MCF 10A (cell line): ENCODE data around the gene STAMBP. TPM values are rescaled to one million over a fixed set of nuclear protein-coding genes. Genes with fewer than 3 reads are reported as not detected.

ENCODE experiments used
- BruUV-seq: library from RNA; stranded (reverse); fragments of 400-500 nt; replicated peaks from 2 replicates; lab custom pipeline; 2021; lab: Mats Ljungman, UMichigan
- CTCF ChIA-PET: fragments of 300-600 bp; sonication (Branson Sonifier 250); formaldehyde crosslinking; extraction: SDS; loops from one replicate; lab custom pipeline; 2021; ENCODE audit warnings: antibody characterized with exemption, inconsistent platforms; lab: Yijun Ruan, JAX
- POLR2A ChIA-PET: fragments of 300-600, 350-650 bp; sonication (Branson Sonifier 250); formaldehyde crosslinking; extraction: SDS; loops from one replicate; lab custom pipeline; 2020; ENCODE audit warnings: antibody characterized with exemption, inconsistent platforms; lab: Yijun Ruan, JAX
- DNase-seq: peaks from one replicate; pipeline ENCODE4 v3.0.0-alpha.2; 2018; ENCODE audit not compliant: unreplicated experiment
- H3K27ac Mint-ChIP-seq: one replicate; pipeline ENCODE4 v1.8.0; 2022; ENCODE audit warnings: mild to moderate bottlenecking, low read depth, mixed read lengths; ENCODE audit not compliant: unreplicated experiment
- H3K27me3 Mint-ChIP-seq: one replicate; pipeline ENCODE4 v1.8.0; 2022; ENCODE audit warnings: mixed read lengths; ENCODE audit not compliant: insufficient read depth, unreplicated experiment
- H3K36me3 Mint-ChIP-seq: one replicate; pipeline ENCODE4 v1.8.0; 2022; ENCODE audit warnings: mild to moderate bottlenecking, moderate library complexity, mixed read lengths; ENCODE audit not compliant: insufficient read depth, unreplicated experiment
- H3K4me1 Mint-ChIP-seq: one replicate; pipeline ENCODE4 v1.8.0; 2022; ENCODE audit warnings: mixed read lengths; ENCODE audit not compliant: insufficient read depth, unreplicated experiment
- H3K4me3 Mint-ChIP-seq: one replicate; pipeline ENCODE4 v1.8.0; 2022; ENCODE audit warnings: mild to moderate bottlenecking, moderate library complexity, mixed read lengths; ENCODE audit not compliant: unreplicated experiment
- H3K9me3 Mint-ChIP-seq: one replicate; pipeline ENCODE4 v1.8.0; 2022; ENCODE audit warnings: mixed read lengths; ENCODE audit not compliant: unreplicated experiment
- intact Hi-C: fragments of 100-400 bp; cut with micrococcal nuclease; formaldehyde crosslinking; loops from 2 replicates; pipeline ENCODE4 v1.14.1; 2022
- total RNA-seq: library from RNA; stranded (reverse); gene quantifications from 2 replicates; pipeline ENCODE4 v1.2.3, GENCODE V29; 2022
- TF ChIP-seq, protein P1 (sequence below): fragments of 200-600 bp; IDR thresholded peaks from one replicate; pipeline ENCODE4 v1.8.0; 2022; ENCODE audit warnings: antibody characterized with exemption, mild to moderate bottlenecking; ENCODE audit not compliant: unreplicated experiment

STAMBP gene
- total RNA-seq, 1 experiment from 2014 or later, result 66.3 TPM

DNA sequence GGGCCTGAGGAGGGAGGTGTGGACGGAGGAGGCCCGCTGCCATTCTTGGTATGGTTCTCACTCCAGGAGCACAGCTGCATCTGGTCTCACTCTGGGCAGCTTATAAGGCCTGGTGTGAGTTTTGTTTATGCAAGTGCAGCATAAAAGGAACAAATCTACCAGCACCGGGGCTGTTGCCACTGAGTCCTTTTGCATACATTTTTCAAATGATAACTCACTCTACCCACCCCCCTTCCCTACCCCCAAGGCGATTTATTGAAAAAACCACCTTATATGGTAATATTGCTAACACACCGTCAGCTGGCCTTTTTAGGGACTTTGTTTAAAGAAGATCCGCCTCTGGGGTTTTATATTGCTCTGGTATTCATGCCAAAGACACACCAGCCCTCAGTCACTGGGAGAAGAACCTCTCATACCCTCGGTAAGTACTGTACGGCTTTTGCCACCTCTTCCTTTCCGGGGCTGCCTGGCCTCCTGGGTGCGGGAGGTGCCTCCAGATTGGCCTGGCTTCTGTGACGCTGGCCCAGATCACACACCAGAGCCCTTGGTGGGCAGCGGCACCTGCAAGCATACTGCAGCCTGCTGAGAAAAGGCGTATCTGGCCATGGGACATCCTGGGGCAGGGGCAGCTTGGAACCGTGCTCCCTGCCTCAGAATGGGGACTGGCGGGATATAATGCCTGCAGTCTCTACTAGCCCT is 64.0 kb downstream of the STAMBP start, which contains the start of gene ACTG2:
Gene ACTG2 (plus strand): TSS at position 378 of the 699 bp plus-strand sequence. CDS start 8,304 bp downstream, outside the sequence.
- Mint-ChIP-seq H3K27ac (no peak within 1 kb of the TSS), H3K36me3 (no peaks in the 10 kb centered on the region), H3K4me1 (no peaks in the 10 kb centered on the region), H3K27me3 (no peaks in the 10 kb centered on the region), H3K4me3 (no peak within 1 kb of the TSS), H3K9me3 (no peaks in the 10 kb centered on the region)
- no TSS peak for BruUV-seq
- TF ChIP-seq, protein P1, sequence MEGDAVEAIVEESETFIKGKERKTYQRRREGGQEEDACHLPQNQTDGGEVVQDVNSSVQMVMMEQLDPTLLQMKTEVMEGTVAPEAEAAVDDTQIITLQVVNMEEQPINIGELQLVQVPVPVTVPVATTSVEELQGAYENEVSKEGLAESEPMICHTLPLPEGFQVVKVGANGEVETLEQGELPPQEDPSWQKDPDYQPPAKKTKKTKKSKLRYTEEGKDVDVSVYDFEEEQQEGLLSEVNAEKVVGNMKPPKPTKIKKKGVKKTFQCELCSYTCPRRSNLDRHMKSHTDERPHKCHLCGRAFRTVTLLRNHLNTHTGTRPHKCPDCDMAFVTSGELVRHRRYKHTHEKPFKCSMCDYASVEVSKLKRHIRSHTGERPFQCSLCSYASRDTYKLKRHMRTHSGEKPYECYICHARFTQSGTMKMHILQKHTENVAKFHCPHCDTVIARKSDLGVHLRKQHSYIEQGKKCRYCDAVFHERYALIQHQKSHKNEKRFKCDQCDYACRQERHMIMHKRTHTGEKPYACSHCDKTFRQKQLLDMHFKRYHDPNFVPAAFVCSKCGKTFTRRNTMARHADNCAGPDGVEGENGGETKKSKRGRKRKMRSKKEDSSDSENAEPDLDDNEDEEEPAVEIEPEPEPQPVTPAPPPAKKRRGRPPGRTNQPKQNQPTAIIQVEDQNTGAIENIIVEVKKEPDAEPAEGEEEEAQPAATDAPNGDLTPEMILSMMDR, result no peak
- ChIA-PET POLR2A (interaction anchor here (1.3 kb wide), 1 partner anchor 18 kb away, joined by 5 read pairs; no protein-coding TSS in a partner anchor), CTCF (interaction anchor here (0.6 to 0.8 kb wide), 2 partner anchors 17 to 39 kb away, joined by 3 read pairs; no protein-coding TSS in a partner anchor)
- no peak for DNase-seq
- intact Hi-C loops, result no loop called here

DNA sequence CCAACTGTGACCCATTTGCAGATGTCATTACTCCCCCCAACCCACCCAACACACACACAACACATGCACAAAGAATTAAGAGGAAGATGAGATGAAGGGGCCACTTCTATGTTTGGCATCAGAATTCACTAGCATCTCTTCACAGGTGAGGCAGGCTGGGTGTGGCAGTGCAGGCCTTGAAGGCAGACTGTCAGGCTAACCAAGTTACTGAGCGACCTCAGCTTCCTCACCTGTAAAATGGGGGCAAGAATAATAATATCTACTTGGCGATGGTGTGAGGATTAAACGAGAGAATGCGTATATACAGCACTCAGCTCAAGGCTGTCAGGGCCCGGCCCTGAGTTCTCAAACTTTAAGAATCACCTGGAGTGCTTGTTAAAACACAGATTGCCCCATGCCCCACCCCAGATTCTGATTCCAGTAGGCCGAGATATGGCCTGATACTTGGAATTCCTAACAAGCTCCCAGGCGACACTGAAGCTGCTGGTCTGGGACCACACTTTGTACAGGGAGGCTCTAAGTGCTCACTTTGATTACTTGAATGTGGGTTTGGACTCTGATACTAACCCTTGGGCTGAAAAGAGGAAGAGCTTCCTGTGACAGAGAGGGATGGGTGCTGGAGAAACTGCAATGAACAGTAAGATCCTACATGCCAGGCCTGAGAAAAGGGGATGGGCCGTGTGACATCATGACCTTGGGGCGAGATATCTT is 65.2 kb downstream of the STAMBP start:
- TF ChIP-seq, protein P1, result no peak
- Mint-ChIP-seq H3K36me3 (no peaks in the 10 kb centered on the region), H3K27me3 (no peaks in the 10 kb centered on the region), H3K27ac (no peak overlapping the region), H3K4me3 (no peak overlapping the region), H3K4me1 (no peaks in the 10 kb centered on the region), H3K9me3 (no peaks in the 10 kb centered on the region)
- CTCF ChIA-PET, result no interaction called here
- BruUV-seq, result no TSS peak
- POLR2A ChIA-PET, result no interaction called here
- no peak for DNase-seq
- intact Hi-C loops, result no loop called here

DNA sequence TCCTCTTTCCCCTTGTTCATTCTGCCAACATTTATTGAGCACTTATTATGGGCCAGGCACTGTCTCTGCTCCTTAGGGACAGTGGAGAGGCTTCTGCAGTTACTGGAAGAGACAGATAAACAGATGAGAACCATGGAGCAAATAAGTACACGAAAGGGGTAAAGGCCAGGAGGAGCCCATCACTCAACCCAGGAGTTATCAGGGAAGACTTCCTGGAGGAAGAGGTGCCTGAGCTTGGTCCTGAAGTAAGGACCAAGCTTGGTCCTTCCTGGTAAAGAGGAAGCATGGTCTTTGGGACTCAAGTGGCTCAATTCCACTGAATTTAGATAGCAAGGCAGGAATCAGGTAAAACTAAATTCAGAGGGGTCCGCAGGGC is 65.7 kb downstream of the STAMBP start:
- BruUV-seq, result no TSS peak
- Mint-ChIP-seq H3K27me3 (no peaks in the 10 kb centered on the region), H3K36me3 (no peaks in the 10 kb centered on the region), H3K4me1 (no peaks in the 10 kb centered on the region), H3K27ac (no peak overlapping the region), H3K4me3 (no peak overlapping the region), H3K9me3 (no peaks in the 10 kb centered on the region)
- DNase-seq, result no peak
- intact Hi-C loops, result no loop called here
- ChIA-PET POLR2A (no interaction called here), CTCF (interaction anchor here (0.5 kb wide), 1 partner anchor 41 kb away, joined by 4 read pairs; no protein-coding TSS in a partner anchor)
- TF ChIP-seq, protein P1, result no peak

DNA sequence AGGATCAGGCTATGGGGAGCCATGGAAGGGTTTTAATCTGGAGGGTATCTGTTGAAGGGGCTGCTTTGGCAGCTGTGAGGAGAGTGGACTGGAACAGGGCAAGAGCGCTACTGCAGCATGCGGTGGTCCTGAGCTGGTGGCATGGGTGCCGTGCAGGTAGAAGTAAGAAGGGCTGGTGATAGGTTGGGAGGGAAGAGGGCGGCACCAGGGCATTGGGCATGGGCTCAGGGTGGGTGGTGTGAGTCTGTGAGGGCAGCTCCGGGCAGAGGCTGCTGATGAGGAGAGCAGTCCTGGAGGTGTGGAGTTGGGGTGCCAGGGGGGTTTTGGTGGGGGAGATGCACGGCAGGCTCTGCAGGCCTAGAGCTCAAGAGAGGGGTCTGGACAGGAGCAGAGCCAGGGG is 66.1 kb downstream of the STAMBP start:
- Mint-ChIP-seq H3K36me3 (no peaks in the 10 kb centered on the region), H3K4me1 (no peaks in the 10 kb centered on the region), H3K4me3 (no peak overlapping the region), H3K27ac (no peak overlapping the region), H3K9me3 (no peaks in the 10 kb centered on the region), H3K27me3 (no peaks in the 10 kb centered on the region)
- TF ChIP-seq, protein P1, result no peak
- CTCF ChIA-PET, result interaction anchor here (0.5 kb wide), 1 partner anchor 42 kb away, joined by 4 read pairs; no protein-coding TSS in a partner anchor
- POLR2A ChIA-PET, result no interaction called here
- no peak for DNase-seq
- intact Hi-C loops, result no loop called here
- BruUV-seq, result no TSS peak
